A549 (cell line): ENCODE data around the gene RAB3C.

Experiments used
- CEBPB ChIP-seq, 2 experiments: fragments of >200 bp in 1 of 2; sonication (Bioruptor Twin) in 1 of 2; formaldehyde crosslinking in 1 of 2; IDR thresholded peaks; 2 replicates each; pipeline ENCODE4 v1.6.1; 2012 to 2016
- MAFK ChIP-seq: fragments of 450-650 bp; IDR thresholded peaks from 2 replicates; pipeline ENCODE4 v1.6.1; 2014; ENCODE audit not compliant: partially characterized antibody
- TF ChIP-seq, protein P1 (sequence below): fragments of 450-650 bp; IDR thresholded peaks from 2 replicates; pipeline ENCODE4 v1.6.1; 2014; ENCODE audit warnings: antibody characterized with exemption
- TF ChIP-seq, protein P2 (sequence below): fragments of >200 bp; sonication (Bioruptor Twin); formaldehyde crosslinking; IDR thresholded peaks from 3 replicates; pipeline ENCODE4 v1.5.1; 2016

DNA sequence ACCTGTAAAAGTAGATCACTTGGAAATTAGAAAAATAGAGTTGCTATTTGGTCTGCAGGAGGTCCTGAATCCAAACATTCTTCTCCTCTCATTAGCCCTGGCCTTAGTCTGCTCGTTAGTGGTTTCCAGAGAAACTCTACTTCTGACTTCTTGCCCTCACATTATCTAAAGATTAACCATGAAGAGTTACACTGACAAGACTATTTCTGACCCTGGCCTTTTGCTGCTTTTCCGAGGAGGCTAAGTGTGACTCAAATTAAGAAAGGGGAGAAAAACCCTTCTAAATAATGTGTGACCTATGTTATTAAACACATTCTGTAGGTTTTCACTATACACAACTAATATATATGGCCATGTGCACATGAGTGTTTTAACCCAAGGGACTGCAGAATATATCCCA, 302.4 kb downstream of the RAB3C start:
- TF ChIP-seq MAFK (no peak), CEBPB (IDR thresholded peaks at IDR 0.05) (no peak)
- TF ChIP-seq, protein P1, sequence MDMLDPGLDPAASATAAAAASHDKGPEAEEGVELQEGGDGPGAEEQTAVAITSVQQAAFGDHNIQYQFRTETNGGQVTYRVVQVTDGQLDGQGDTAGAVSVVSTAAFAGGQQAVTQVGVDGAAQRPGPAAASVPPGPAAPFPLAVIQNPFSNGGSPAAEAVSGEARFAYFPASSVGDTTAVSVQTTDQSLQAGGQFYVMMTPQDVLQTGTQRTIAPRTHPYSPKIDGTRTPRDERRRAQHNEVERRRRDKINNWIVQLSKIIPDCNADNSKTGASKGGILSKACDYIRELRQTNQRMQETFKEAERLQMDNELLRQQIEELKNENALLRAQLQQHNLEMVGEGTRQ: no peak
- TF ChIP-seq, protein P2, sequence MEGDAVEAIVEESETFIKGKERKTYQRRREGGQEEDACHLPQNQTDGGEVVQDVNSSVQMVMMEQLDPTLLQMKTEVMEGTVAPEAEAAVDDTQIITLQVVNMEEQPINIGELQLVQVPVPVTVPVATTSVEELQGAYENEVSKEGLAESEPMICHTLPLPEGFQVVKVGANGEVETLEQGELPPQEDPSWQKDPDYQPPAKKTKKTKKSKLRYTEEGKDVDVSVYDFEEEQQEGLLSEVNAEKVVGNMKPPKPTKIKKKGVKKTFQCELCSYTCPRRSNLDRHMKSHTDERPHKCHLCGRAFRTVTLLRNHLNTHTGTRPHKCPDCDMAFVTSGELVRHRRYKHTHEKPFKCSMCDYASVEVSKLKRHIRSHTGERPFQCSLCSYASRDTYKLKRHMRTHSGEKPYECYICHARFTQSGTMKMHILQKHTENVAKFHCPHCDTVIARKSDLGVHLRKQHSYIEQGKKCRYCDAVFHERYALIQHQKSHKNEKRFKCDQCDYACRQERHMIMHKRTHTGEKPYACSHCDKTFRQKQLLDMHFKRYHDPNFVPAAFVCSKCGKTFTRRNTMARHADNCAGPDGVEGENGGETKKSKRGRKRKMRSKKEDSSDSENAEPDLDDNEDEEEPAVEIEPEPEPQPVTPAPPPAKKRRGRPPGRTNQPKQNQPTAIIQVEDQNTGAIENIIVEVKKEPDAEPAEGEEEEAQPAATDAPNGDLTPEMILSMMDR: no peak
